Breast epithelium (tissue), 4 donors: ENCODE data around the gene PAFAH1B1. TPM values are rescaled to one million over a fixed set of nuclear protein-coding genes. Genes with fewer than 3 reads are reported as not detected.

ENCODE experiments used
- DNase-seq, 2 donors: peaks; one replicate each; pipeline ENCODE4 v3.0.0-alpha.2; 2019; ENCODE audit warnings: low spot score in 2 of 2
- H3K27ac ChIP-seq, 2 donors: fragments of 200-600 bp; sonication (generic) in 1 of 2; one replicate each; pipeline ENCODE4 v1.5.1; 2016 to 2019; ENCODE audit warnings: mild to moderate bottlenecking in 1 of 2
- H3K27me3 ChIP-seq, 2 donors: fragments of 200-600 bp; sonication (generic) in 1 of 2; one replicate each; pipeline versions ENCODE4 v1.5.1 to v1.6.0; 2017 to 2019; ENCODE audit warnings: control low read depth in 1 of 2, mild to moderate bottlenecking in 1 of 2
- H3K36me3 ChIP-seq: fragments of 200-600 bp; one replicate; pipeline ENCODE4 v1.5.1; 2019
- H3K4me1 ChIP-seq, 2 donors: fragments of 200-600 bp; sonication (generic); one replicate each; pipeline ENCODE4 v1.5.1; 2016 to 2019; ENCODE audit warnings: control low read depth in 1 of 2
- H3K4me3 ChIP-seq, 3 donors: fragments of 200-600 bp; sonication (generic); 1 replicate in 2 of 3; 2 replicates in 1 of 3; pipeline ENCODE4 v1.5.1; 2016 to 2019; ENCODE audit warnings: mild to moderate bottlenecking in 3 of 3, moderate library complexity in 2 of 3
- H3K9me3 ChIP-seq, 2 donors: fragments of 200-600 bp; sonication (generic) in 1 of 2; one replicate each; pipeline ENCODE4 v1.5.1; 2016 to 2019; ENCODE audit warnings: control low read depth in 1 of 2
- CTCF ChIP-seq, 3 donors: fragments of 450-650 bp; IDR thresholded peaks; one replicate each; pipeline ENCODE4 v1.5.1; 2016 to 2017; ENCODE audit warnings: antibody characterized with exemption in 3 of 3, mild to moderate bottlenecking in 3 of 3, moderate library complexity in 3 of 3
- POLR2A ChIP-seq: fragments of 450-650 bp; IDR thresholded peaks from one replicate; pipeline ENCODE4 v1.6.1; 2016; ENCODE audit warnings: antibody characterized with exemption, mild to moderate bottlenecking, moderate library complexity
- POLR2AphosphoS5 ChIP-seq, 3 donors: sonication (generic); formaldehyde crosslinking; IDR thresholded peaks; one replicate each; pipeline ENCODE4 v1.6.1; 2017; ENCODE audit warnings: antibody characterized with exemption in 3 of 3
- intact Hi-C: fragments of 100-400 bp; cut with DNase I; formaldehyde crosslinking; loops from one replicate; pipeline ENCODE4 v1.15.1; 2023; ENCODE audit warnings: low total_unique reads
- total RNA-seq, 3 donors: library from RNA; depleted of rRNA; stranded (reverse); fragments of >200 nt; gene quantifications; one replicate each; pipeline ENCODE4 v1.1.0, GENCODE V29; 2016

Gene PAFAH1B1
- total RNA-seq, 3 donors from 2014 or later, result 99.5 to 134 (median 119) TPM

- intact Hi-C loops, result no loop called here
- no peak for DNase-seq
- TF ChIP-seq POLR2AphosphoS5 (IDR thresholded peaks at IDR 0.05) (no peak), POLR2A (no peak), CTCF (IDR thresholded peaks at IDR 0.05) (no peak)
- Histone ChIP-seq H3K27ac (no peak overlapping the region), H3K4me1 (no peaks in the 10 kb centered on the region), H3K4me3 (no peak overlapping the region), H3K27me3 (no peaks in the 10 kb centered on the region), H3K9me3 (no peaks in the 10 kb centered on the region), H3K36me3 (no peaks in the 10 kb centered on the region)
Observed at GRCh38 chr17:2551928-2552327, 41.5 kb upstream of the PAFAH1B1 start.

- DNase-seq, result no peak
- peaks cover 0 to 6% of the 10 kb centered on the region in 2 donors for H3K9me3 ChIP-seq
- H3K27me3 ChIP-seq, result no peaks in the 10 kb centered on the region
- intact Hi-C loops, result no loop called here
- no peaks in the 10 kb centered on the region for H3K4me1 ChIP-seq
- no peak for TF ChIP-seq POLR2AphosphoS5 (IDR thresholded peaks at IDR 0.05)
- TF ChIP-seq POLR2A, result no peak
- TF ChIP-seq CTCF (IDR thresholded peaks at IDR 0.05), result no peak
- H3K27ac ChIP-seq, result no peak overlapping the region
- no peaks in the 10 kb centered on the region for H3K36me3 ChIP-seq
- H3K4me3 ChIP-seq, result no peak overlapping the region
Observed at GRCh38 chr17:2560658-2561057, 32.8 kb upstream of the PAFAH1B1 start.

GRCh38 chr17:2562162-2562858 is 31.1 kb upstream of the PAFAH1B1 start:
- Histone ChIP-seq H3K9me3 (peaks cover 0 to 6% of the 10 kb centered on the region in 2 donors), H3K36me3 (no peaks in the 10 kb centered on the region), H3K4me1 (no peaks in the 10 kb centered on the region), H3K27me3 (no peaks in the 10 kb centered on the region), H3K27ac (no peak overlapping the region), H3K4me3 (no peak overlapping the region)
- intact Hi-C loops, result no loop called here
- TF ChIP-seq POLR2AphosphoS5 (IDR thresholded peaks at IDR 0.05) (no peak), CTCF (IDR thresholded peaks at IDR 0.05) (no peak), POLR2A (no peak)
- no peak for DNase-seq

- no peak for TF ChIP-seq POLR2A
- TF ChIP-seq CTCF (IDR thresholded peaks at IDR 0.05), result no peak
- TF ChIP-seq POLR2AphosphoS5 (IDR thresholded peaks at IDR 0.05), result no peak
- intact Hi-C loops, result no loop called here
- H3K27me3 ChIP-seq, result no peaks in the 10 kb centered on the region
- no peak for DNase-seq
- no peaks in the 10 kb centered on the region for H3K36me3 ChIP-seq
- no peak overlapping the region for H3K4me3 ChIP-seq
- no peaks in the 10 kb centered on the region for H3K4me1 ChIP-seq
- no peak overlapping the region for H3K27ac ChIP-seq
- H3K9me3 ChIP-seq, result peaks cover 0 to 6% of the 10 kb centered on the region in 2 donors
Observed at GRCh38 chr17:2563061-2563460, 30.4 kb upstream of the PAFAH1B1 start.

- intact Hi-C loops, result no loop called here
- no peak for TF ChIP-seq CTCF (IDR thresholded peaks at IDR 0.05)
- TF ChIP-seq POLR2A, result no peak
- no peak for TF ChIP-seq POLR2AphosphoS5 (IDR thresholded peaks at IDR 0.05)
Observed at GRCh38 chr17:2563543-2563942, 29.9 kb upstream of the PAFAH1B1 start.

More at GRCh38 chr17:2563543-2563942, 29.9 kb upstream of the PAFAH1B1 start:
- Histone ChIP-seq H3K4me1 (no peaks in the 10 kb centered on the region), H3K36me3 (no peaks in the 10 kb centered on the region), H3K9me3 (peaks cover 0 to 6% of the 10 kb centered on the region in 2 donors), H3K27me3 (no peaks in the 10 kb centered on the region), H3K4me3 (no peak overlapping the region), H3K27ac (no peak overlapping the region)
- no peak for DNase-seq
